Measurements from ENCODE around the gene MIER1.

MIER1 gene

DNA sequence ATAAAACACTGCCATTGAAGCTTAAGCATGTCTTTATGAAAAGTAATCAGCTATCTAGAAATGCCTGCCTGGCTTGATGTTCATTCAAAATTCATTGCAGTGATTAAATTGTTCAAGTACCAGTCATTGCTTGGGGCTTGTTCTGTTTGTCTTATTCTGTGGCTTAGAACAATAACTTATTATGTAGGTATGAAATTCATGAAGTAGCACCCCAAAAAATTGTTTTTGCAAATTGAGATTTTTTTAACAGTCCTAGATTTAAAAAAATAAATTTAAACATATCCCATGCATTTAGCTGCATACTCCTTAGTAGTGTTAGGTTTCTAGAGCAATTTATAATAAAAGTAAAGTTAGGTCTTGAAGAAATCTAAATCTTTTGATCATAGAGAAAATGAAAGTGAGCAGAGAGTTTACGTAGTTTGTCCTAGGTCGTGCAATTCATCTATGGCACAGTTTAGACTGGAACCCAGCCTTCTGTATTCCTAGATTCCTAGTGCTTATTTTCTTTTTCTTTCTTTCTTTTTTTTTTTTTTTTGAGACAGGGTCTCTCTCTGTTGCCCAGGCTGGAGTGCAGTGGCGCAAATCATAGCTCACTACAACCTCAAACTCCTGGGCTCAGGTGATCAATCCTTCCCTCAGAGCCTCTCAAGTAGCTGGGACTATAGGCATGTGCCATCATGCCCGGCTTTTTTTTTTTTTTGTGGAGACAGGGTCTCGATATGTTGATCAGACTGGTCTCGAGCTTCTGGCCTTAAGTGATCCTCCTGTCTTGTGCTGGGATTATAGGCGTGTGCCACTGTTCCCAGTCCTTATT lies 9.3 kb downstream of the MIER1 start:
- H2AFZ ChIP-seq = no peak overlapping the region
- H3K36me3 ChIP-seq (ENCODE audit: control insufficient read depth, insufficient read depth, low read length) = no peaks in the 10 kb centered on the region
- H3K4me2 ChIP-seq (ENCODE audit: low read length) = no peak overlapping the region
- TF ChIP-seq, protein P1, sequence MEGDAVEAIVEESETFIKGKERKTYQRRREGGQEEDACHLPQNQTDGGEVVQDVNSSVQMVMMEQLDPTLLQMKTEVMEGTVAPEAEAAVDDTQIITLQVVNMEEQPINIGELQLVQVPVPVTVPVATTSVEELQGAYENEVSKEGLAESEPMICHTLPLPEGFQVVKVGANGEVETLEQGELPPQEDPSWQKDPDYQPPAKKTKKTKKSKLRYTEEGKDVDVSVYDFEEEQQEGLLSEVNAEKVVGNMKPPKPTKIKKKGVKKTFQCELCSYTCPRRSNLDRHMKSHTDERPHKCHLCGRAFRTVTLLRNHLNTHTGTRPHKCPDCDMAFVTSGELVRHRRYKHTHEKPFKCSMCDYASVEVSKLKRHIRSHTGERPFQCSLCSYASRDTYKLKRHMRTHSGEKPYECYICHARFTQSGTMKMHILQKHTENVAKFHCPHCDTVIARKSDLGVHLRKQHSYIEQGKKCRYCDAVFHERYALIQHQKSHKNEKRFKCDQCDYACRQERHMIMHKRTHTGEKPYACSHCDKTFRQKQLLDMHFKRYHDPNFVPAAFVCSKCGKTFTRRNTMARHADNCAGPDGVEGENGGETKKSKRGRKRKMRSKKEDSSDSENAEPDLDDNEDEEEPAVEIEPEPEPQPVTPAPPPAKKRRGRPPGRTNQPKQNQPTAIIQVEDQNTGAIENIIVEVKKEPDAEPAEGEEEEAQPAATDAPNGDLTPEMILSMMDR (IDR thresholded peaks at IDR 0.05) = no peak
- H3K4me3 ChIP-seq (ENCODE audit: low read depth, low read length) = no peak overlapping the region
- H3K9ac ChIP-seq = no peak overlapping the region
- no peaks in the 10 kb centered on the region for H3K27me3 ChIP-seq (ENCODE audit: control insufficient read depth, insufficient read depth, low read length)
- H3K27ac ChIP-seq = no peak overlapping the region
- no peaks in the 10 kb centered on the region for H3K4me1 ChIP-seq
- H3K79me2 ChIP-seq = peaks cover 8% of the 10 kb centered on the region
- no peaks in the 10 kb centered on the region for H3K9me3 ChIP-seq (ENCODE audit: control insufficient read depth, low read length)

DNA sequence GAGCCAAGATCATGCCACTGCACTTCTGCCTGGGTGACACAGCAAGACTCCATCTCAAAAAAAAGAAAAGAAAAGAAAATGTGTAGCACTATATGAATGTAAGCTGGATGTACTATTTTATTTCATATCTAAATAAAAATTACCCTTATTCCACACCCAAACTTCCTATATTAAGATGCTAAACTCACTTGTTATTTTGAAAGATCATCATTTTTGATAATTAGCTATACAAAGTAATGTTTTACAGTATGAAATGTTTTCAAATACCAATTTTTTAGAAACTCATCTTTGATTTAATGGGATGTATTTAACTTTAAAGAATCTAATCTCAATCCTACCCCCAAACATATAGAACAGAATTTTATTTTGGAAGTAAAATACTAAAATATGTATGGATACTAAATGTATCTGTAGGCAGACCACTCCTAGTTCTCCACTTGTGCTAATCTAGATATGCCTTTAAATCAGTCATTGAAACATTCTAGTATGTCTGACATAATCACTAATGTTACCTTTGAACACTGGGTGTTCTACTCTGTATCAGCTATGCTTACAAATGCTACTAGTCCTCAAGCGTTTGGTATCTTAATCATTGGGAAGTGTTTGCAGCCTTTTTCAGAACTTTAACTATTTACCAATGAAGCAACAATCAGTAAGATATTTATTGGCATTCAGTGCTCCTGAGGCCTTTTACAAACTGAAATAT lies 12.9 kb downstream of the MIER1 start:
- H3K4me1 ChIP-seq = no peaks in the 10 kb centered on the region

DNA sequence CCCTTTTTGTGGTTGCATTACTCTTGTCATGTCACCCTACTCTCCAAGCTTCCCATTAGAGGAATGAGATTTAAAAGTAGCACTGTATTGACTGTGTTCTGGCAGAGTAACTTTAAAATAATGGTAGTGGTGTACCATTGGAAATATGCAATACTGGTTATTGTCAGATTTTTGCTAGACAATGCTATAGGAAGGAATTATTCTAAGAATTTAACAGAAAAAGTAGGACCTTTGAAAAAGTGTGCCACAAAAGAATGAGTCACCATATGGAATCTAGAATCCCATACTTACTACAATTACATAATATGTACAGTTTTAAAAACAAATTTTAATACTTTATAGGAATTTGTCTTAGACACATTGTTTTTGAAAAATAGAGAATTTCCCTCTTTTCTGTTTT lies 13.8 kb downstream of the MIER1 start:
- no peaks in the 10 kb centered on the region for H3K4me1 ChIP-seq
- H3K4me2 ChIP-seq (ENCODE audit: low read length) = no peak overlapping the region
- H3K27me3 ChIP-seq (ENCODE audit: control insufficient read depth, insufficient read depth, low read length) = no peaks in the 10 kb centered on the region
- peaks cover 4% of the 10 kb centered on the region for H3K79me2 ChIP-seq
- no peaks in the 10 kb centered on the region for H3K36me3 ChIP-seq (ENCODE audit: control insufficient read depth, insufficient read depth, low read length)
- TF ChIP-seq, protein P1 (IDR thresholded peaks at IDR 0.05) = no peak
- H2AFZ ChIP-seq = no peak overlapping the region
- H3K9me3 ChIP-seq (ENCODE audit: control insufficient read depth, low read length) = no peaks in the 10 kb centered on the region
- no peak overlapping the region for H3K4me3 ChIP-seq (ENCODE audit: low read depth, low read length)
- H3K9ac ChIP-seq = no peak overlapping the region
- no peak overlapping the region for H3K27ac ChIP-seq

More for the DNA sequence above, 12.9 kb downstream of the MIER1 start:
- H3K27ac ChIP-seq = no peak overlapping the region
- H3K36me3 ChIP-seq (ENCODE audit: control insufficient read depth, insufficient read depth, low read length) = no peaks in the 10 kb centered on the region
- H3K79me2 ChIP-seq = peaks cover 8% of the 10 kb centered on the region
- H3K27me3 ChIP-seq (ENCODE audit: control insufficient read depth, insufficient read depth, low read length) = no peaks in the 10 kb centered on the region
- H3K9ac ChIP-seq = no peak overlapping the region
- H3K4me2 ChIP-seq (ENCODE audit: low read length) = no peak overlapping the region
- no peaks in the 10 kb centered on the region for H3K9me3 ChIP-seq (ENCODE audit: control insufficient read depth, low read length)
- TF ChIP-seq, protein P1 (IDR thresholded peaks at IDR 0.05) = no peak
- no peak overlapping the region for H2AFZ ChIP-seq
- H3K4me3 ChIP-seq (ENCODE audit: low read depth, low read length) = no peak overlapping the region

DNA sequence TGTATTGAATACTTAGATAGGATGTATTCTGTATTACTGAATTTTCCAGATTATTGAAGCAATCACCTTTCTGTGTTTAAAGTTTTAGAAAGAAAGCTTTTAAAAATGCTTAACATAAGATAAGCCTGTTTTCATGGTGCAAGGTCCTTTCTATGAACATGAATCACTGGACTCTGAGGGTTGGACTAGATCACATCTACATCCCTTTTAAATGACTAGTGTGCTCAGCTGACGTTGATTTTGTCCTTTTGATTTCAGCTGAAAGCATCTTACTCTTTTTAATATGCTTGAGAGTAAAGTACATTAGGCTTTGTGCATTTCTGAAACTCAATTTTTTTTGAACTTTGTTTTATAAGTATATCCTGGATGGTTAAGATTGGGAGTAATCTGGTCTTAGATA lies 16.2 kb downstream of the MIER1 start:
- Histone ChIP-seq H3K4me2 (ENCODE audit: low read length) (no peak overlapping the region), H3K27me3 (ENCODE audit: control insufficient read depth, insufficient read depth, low read length) (no peaks in the 10 kb centered on the region), H3K9me3 (ENCODE audit: control insufficient read depth, low read length) (no peaks in the 10 kb centered on the region), H3K27ac (no peak overlapping the region), H3K4me3 (ENCODE audit: low read depth, low read length) (no peak overlapping the region), H2AFZ (no peak overlapping the region), H3K79me2 (peaks cover 3% of the 10 kb centered on the region), H3K36me3 (ENCODE audit: control insufficient read depth, insufficient read depth, low read length) (no peaks in the 10 kb centered on the region), H3K4me1 (no peaks in the 10 kb centered on the region), H3K9ac (no peak overlapping the region)
- TF ChIP-seq, protein P1 (IDR thresholded peaks at IDR 0.05) = no peak
